ENCODE results near the gene DNAJC11. TPM values are rescaled to one million over a fixed set of nuclear protein-coding genes. Genes with fewer than 3 reads are reported as not detected.

DNAJC11 gene
- total RNA-seq, 1 experiment from 2014 or later: 75.6 TPM

GRCh38 chr1:6623269-6623965 lies 78.2 kb downstream of the DNAJC11 start (continued):
- no peak for TF ChIP-seq YY1 (IDR thresholded peaks at IDR 0.05; ENCODE audit: extremely low read depth, insufficient replicate concordance, low read depth, low read length)
- TF ChIP-seq EZH2 (IDR thresholded peaks at IDR 0.05): no peak

DNA sequence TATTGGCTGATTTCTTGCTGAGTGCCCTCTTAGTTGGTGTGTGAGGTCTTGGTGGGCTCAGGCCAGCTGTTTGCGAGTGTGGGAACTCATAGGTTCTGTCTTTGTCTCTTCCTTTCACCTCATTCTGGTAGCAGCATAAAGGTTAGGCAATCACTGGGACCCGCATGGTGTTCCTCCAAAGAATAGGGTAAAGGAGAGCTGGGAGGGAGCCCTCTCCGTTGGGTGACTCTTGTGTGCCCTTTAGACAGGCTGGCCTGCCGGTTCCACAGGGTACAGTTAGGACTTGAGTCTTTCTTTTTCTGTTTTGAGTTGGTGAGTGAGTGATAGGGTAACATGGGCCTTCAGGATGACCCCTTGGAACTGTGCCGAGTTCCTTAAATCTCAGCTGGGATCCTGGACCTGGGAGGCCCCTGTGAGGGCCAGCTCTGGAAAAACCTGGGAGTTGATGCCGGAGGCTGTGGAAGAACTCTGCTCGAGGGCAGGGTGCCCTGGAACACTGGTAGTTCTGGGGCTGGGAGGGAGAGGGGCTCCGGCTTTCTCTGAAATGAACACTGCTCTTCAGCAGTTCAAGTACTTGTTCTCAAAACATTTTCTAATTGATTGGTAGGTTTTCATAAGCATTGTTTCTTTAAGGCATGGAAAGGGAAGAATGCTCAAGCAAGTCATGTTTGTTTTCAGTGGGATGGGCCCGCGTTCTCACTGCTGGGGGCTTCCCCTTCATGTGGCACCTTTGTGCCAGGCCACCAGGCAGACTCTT lies 79.0 kb downstream of the DNAJC11 start:
- intact Hi-C loops (cut with micrococcal nuclease): no loop called here
- BruUV-seq (replicated peaks): no TSS peak
- Histone ChIP-seq H3K4me3 (replicated peaks in 1 of 2; ENCODE audit: low read depth in 1 of 2, low read length in 2 of 2) (no peak overlapping the region), H3K9me3 (ENCODE audit: control insufficient read depth in 1 of 2, insufficient read depth in 1 of 2, low read depth in 1 of 2, low read length in 2 of 2) (no peaks in the 10 kb centered on the region), H3K4me2 (ENCODE audit: low read length) (no peak overlapping the region), H3K79me2 (ENCODE audit: insufficient read depth, low read length) (peaks cover 83% of the 10 kb centered on the region), H3K9ac (ENCODE audit: low read length) (no peak overlapping the region), H3K27ac (ENCODE audit: low read depth, low read length) (no peak overlapping the region), H3K27me3 (ENCODE audit: insufficient read depth, low read length) (no peaks in the 10 kb centered on the region), H4K20me1 (ENCODE audit: insufficient read depth) (no peaks in the 10 kb centered on the region), H3K36me3 (ENCODE audit: control insufficient read depth in 1 of 2, insufficient read depth in 2 of 2, low read length in 2 of 2) (peaks cover 29 to 39% of the 10 kb centered on the region in 2 experiments), H2AFZ (ENCODE audit: low read depth, low read length, poor library complexity, severe bottlenecking) (no peak overlapping the region), H3K4me1 (ENCODE audit: control insufficient read depth in 1 of 2, insufficient read depth in 2 of 2, low read length in 2 of 2) (peaks cover 0 to 18% of the 10 kb centered on the region in 2 experiments; a peak in 2 of 4 replicates), H3K9me2 (ENCODE audit: insufficient read depth) (no peaks in the 10 kb centered on the region)
- CTCF ChIA-PET: no interaction called here
- TF ChIP-seq ZFX (IDR thresholded peaks at IDR 0.05): no peak
- TF ChIP-seq EZH2 (IDR thresholded peaks at IDR 0.05): no peak
- TF ChIP-seq SRF (IDR thresholded peaks at IDR 0.05; ENCODE audit: low read depth): no peak
- TF ChIP-seq JUND (IDR thresholded peaks at IDR 0.05): no peak
- no peak for TF ChIP-seq CEBPB (IDR thresholded peaks at IDR 0.05; ENCODE audit: low read depth)
- TF ChIP-seq ZNF274 (IDR thresholded peaks at IDR 0.05; ENCODE audit: low read depth, low read length): no peak
- TF ChIP-seq SP1 (IDR thresholded peaks at IDR 0.05; ENCODE audit: low read depth): no peak
- no peak for TF ChIP-seq ATF3 (IDR thresholded peaks at IDR 0.05)
- TF ChIP-seq, protein P1, sequence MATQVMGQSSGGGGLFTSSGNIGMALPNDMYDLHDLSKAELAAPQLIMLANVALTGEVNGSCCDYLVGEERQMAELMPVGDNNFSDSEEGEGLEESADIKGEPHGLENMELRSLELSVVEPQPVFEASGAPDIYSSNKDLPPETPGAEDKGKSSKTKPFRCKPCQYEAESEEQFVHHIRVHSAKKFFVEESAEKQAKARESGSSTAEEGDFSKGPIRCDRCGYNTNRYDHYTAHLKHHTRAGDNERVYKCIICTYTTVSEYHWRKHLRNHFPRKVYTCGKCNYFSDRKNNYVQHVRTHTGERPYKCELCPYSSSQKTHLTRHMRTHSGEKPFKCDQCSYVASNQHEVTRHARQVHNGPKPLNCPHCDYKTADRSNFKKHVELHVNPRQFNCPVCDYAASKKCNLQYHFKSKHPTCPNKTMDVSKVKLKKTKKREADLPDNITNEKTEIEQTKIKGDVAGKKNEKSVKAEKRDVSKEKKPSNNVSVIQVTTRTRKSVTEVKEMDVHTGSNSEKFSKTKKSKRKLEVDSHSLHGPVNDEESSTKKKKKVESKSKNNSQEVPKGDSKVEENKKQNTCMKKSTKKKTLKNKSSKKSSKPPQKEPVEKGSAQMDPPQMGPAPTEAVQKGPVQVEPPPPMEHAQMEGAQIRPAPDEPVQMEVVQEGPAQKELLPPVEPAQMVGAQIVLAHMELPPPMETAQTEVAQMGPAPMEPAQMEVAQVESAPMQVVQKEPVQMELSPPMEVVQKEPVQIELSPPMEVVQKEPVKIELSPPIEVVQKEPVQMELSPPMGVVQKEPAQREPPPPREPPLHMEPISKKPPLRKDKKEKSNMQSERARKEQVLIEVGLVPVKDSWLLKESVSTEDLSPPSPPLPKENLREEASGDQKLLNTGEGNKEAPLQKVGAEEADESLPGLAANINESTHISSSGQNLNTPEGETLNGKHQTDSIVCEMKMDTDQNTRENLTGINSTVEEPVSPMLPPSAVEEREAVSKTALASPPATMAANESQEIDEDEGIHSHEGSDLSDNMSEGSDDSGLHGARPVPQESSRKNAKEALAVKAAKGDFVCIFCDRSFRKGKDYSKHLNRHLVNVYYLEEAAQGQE (IDR thresholded peaks at IDR 0.05; ENCODE audit: low read depth): no peak
- TF ChIP-seq FOSL1 (IDR thresholded peaks at IDR 0.05; ENCODE audit: low read depth): no peak
- no peak for TF ChIP-seq ELF1 (IDR thresholded peaks at IDR 0.05; ENCODE audit: borderline replicate concordance, low read depth)
- TF ChIP-seq CBX3 (IDR thresholded peaks at IDR 0.05; ENCODE audit: low read depth): no peak
- DNase-seq (ENCODE audit: low read depth, low spot score): no peak
- RAD21 ChIA-PET (ENCODE audit: low non-redundant PET in 1 of 2, low total read pairs in 2 of 2, uncharacterized antibody in 2 of 2, unreplicated experiment in 2 of 2): no interaction called here
- POLR2A ChIA-PET: no interaction called here
- no peak for ATAC-seq

Measured in HCT116 (cell line).